HTERT RPE-1 (cell line): Measurements from ENCODE around the gene ZNF117.
"Not testable (repeated sequence)": the region's sequence is repeated elsewhere in the genome, so short reads cannot be mapped to it uniquely, and the experiment has no call there.

Experiments used
- in situ Hi-C: fragments of 300-500 bp; cut with MboI; formaldehyde crosslinking; loops from 4 replicates; pipeline ENCODE4 v1.14.3; 2020; ENCODE audit warnings: low sequenced_read_pairs

Gene ZNF117

DNA sequence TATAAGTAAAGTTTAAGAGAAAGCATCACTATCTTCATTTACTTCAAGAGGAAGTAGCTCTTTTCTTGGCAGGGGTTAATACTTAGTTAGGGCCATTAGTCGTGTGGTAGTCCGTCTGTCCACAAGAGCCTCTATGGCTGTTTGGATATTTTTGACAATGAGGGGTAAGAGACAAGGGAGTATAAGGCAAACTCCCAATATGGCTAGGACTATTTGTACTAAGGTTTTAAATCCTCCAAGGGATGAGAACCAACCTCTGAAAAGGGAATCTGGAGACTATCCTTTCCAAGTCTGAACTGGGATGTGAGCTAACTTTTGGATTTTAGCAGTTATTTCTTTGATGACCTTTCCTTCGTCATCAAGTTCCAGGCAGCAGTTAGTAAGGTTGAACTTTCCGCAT, at the start of gene ZNF117:
ZNF117 (minus strand) TSS at position 101 of the 400 bp plus-strand sequence.
- in situ Hi-C loops = no loop called here

DNA sequence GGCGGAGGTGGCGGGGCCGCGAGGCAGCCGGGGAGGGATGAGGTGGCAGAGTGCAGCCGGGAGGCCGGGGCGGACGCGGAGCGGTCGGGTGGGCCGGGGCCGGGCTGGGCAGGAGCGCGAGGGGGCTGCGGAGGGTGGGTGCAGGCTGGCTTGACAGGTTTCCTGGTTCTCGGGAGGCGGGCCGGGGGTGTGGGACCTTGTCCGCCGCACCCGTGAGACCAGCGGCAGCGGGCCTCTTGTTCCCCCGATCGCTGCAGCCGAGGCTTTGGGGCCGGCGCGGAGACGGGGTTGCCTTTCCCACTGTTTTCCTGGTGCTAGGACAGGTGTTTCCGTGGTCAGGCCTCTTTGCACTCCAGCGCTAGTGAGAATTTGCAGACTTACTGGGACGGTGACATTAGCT, 47.9 kb upstream of the ZNF117 start:
- in situ Hi-C loops = not testable (repeated sequence)

DNA sequence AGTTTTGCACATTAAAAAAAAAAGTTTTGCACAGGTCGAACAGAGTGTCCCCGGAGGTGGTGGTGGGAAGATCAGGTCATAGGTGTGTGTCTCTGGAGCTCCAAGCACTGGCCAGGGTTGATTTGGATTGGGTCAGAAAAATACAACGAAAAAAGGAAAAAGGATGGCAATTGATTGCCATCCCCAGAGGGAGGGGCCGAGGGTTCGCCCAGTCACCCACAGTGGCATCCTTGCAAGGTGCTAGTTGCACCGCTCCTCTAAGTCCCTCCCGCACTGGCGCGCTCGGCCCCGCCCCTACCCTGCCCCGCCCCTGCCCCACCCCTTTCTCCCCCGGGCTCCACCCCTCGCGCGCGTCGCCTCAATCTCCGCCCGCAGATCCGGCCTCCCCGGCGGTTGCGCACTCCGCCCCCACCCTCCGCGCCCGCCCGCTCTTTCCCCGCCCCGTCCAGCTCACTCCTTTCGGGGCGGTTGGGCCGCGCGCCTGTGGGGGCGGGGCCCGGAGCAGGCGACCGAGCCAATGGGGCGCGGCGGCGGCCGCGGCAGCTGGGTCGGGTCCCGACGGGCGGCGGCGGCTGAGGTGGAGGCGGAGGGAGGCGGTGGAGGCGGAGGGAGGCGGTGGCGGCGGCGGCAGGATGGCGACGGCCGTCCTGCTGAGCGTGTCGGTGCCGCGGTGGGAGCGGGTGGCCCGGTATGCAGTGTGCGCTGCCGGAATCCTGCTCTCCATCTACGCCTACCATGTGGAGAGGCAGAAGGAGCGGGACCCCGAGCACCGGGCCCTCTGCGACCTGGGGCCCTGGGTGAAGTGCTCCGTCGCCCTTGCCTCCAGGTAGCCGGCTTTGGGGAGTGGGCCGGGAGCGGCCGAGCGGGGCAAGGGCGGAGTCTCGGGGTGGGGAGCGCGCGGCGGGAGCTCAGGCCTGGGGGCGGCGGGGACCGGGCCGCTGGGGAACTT, 47.2 kb upstream of the ZNF117 start:
- in situ Hi-C loops = no loop called here

DNA sequence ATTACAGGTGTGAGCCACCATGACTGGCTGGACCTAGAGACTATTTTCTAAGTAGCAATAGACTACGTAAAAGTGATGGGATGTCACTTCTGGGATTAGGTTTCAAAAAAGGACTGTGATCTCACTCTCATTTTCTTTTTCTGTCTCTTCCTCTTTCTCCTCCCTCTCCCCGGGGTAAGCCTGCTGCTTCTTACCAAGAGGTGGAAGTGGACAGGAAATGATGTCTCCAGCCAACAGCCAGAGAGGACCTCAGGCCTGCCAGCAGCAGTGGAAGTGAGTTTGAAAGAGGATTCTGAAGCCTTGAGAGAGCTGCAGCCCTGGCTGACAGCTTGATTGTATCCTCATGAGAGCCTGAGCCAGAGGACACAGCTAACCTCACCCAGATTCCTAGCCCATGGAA, 45.7 kb upstream of the ZNF117 start:
- in situ Hi-C loops = not testable (repeated sequence)

DNA sequence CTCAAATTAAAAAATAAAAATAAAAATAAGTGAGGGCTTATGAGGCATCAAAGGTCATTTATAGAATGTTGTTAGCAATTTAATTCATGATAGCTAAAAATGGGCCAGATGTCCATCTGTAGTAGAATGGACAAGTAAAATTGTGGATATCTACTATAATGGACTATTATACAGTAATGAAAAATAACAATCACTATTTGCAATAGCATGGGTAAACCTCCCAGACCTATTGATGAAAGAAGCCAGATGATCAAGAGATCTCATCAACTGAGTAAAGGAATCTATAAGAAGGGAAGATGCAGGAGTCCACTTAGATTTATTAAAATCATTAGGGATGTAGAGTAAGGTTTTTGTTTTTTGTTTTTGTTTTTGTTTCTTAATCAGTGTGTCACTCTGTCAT, 44.6 kb upstream of the ZNF117 start:
- in situ Hi-C loops = not testable (repeated sequence)

DNA sequence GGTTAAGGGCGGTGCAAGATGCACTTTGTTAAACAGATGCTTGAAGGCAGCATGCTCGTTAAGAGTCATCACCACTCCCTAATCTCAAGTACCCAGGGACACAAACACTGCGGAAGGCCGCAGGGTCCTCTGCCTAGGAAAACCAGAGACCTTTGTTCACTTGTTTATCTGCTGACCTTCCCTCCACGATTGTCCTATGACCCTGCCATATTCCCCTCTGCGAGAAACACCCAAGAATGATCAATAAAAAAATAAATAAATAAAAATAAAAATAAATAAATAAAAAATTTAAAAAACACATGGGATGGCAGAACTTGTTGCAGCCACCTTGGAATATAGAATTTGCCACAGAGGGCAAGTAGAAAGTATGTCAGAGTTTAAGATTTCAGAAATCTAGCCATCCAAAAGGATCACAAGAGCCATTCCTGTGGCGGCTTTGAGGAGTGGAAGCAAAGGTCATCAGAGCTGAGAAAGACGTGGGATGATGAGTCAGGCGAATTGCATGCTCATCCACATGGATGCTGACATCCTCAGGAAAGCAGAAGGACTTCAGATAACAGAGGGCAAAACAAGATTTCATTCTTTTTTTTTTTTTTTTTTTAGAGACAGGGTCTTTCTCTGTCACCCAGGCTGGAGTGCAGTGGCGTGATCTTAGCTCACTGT, 43.4 kb upstream of the ZNF117 start:
- in situ Hi-C loops = not testable (repeated sequence)

DNA sequence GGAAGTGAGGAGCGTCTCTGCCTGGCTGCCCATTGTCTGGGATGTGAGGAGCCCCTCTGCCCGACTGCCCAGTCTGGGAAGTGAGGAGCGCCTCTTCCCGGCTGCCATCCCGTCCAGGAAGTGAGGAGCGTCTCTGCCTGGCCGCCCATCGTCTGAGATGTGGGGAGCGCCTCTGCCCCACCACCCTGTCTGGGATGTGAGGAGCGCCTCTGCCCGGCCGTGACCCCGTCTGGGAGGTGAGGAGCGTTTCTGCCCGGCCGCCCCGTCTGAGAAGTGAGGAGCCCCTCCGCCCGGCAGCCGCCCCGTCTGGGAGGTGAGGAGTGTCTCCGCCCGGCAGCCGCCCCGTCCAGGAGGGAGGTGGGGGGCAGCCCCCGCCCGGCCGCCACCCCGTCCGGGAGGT, 42.6 kb upstream of the ZNF117 start:
- in situ Hi-C loops = not testable (repeated sequence)

DNA sequence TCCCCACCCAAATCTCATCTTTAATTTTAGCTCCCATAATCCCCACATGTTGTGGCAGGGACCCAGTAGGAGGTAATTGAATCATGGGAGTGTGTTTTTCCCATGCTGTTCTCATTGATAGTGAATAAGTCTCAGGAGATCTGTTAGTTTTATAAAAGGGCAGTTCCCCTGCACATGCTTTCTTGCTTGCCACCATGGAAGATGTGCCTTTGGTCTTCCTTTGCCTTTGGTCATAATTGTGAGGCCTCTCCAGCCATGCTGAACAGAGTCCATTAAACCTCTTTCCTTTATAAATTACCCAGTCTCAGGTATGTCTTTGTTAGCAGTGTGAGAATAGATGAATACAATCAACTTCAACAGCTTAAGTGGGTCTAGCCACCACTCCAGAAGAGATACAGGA, 34.2 kb upstream of the ZNF117 start:
- in situ Hi-C loops = not testable (repeated sequence)

DNA sequence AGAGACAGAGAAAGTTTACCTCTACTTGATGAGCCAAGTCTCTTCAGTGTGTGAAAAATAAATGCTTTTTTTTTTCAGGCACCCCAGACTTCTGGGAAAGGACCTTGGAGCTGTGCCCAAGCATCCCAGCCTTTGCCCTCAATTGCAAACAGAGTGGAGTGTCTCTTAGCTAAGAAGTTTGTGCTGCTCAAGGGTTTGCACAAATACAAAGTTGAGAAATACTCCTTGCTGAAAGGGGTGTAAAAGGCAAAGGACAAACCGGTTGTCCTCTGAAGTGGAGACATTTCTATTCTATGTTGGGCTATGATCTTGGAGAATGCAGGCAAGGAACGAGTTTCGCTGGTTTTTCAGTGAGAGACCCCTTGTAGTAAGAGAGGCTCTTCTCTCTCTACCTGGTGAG, 30.1 kb upstream of the ZNF117 start:
- in situ Hi-C loops = not testable (repeated sequence)

DNA sequence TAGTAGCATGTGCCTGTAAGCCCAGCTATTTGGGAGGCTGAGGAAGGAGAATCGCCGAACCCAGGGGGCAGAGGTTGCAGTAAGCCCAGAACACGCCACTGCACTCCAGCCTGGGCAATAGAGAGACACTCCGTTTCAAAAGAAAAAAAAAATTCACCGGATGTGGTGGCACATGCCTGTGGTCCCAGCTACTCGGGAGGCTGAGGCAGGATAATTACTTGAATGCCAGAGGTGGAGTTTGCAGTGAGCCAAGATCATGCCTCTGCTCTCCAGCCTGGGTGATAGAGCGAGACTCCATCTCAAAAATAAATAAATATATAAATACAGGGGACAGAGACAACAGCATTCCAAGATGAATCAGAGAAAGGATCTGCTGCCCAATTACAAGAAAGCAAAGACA, 19.0 kb upstream of the ZNF117 start:
- in situ Hi-C loops = not testable (repeated sequence)

DNA sequence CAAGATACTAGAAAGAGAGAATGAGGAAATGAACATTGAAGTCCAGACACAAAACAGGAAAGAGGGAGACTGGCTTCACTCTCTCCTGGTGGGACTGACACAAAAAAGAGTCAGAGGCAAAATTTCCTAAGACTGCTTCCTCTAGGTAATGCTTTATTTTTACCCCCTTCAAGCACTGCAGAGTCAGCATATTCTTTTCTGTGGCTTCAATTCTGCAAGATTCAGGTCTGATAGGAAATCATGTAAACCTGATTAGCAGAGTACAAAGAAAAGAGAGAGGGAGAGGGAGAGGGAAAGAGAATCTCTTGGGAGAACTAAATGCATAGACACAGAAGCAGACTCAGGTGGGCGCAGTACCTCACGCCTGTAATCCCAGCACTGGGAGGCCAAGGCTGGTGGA, 18.6 kb upstream of the ZNF117 start:
- in situ Hi-C loops = not testable (repeated sequence)

DNA sequence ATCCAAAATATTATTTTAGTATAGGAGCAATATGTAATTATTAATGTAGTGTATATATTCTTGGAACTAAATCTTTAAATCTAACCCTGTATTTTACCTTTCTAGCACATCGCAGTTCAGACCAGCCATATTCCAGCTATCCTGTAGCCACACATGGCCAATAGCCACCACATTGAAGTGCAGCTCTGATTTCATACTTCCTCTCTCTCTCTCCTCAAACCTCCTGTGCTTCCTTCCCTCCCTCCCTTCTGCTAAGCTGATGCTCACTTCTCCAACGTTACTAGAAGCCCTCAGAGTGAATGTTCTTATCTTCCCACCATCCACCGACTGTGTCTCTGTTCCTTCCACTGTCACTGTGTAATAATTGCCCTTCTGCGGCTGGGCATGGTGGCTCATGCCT, 16.2 kb upstream of the ZNF117 start:
- in situ Hi-C loops = not testable (repeated sequence)

DNA sequence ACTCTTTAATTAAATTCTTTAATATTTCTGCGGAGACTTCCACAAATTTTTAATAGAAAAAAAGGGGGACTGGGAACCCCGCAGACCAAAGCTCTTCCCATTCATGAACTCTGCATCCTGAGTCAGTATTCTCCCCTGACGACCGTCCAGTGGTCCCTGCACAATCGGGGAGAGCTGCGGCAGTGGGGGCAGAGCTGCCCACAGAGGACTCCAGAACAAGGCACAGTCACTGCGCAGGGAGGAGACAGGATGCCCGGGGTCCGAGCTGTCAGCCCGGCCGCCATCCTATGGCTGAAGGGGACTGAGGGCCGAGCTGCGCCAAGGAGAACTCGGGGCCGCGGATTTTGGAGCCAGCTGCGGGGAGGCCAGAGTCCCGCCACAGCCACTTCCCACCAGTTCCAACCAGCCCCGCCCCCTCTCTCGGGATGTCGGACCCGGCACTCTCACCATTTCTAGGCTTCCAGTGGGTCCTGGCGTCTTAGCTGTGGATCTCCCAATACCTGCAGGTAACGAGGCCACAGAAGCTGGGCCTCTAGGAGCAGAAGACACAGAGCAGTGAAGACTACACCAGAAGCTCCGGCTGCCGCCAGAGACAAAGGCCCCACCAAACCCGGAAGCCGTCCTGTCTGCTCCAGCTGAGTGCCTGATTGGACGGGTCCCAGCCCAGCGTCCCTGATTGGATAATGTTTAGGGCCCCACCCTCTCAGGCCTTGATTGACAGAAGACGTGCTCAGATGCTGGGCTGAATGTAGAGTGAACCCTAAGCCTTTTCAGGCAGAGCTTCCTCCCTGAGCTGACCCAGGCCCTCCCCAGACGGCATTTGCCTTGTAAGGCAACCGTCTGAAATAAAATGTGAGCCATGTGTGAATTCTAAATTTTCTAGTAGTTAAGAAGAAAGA, 15.5 kb upstream of the ZNF117 start, which contains the start of gene ERV3-1:
ERV3-1 (minus strand) TSS at position 594 of the 899 bp plus-strand sequence. CDS start 13,661 bp downstream, outside the sequence.
- in situ Hi-C loops = no loop called here

DNA sequence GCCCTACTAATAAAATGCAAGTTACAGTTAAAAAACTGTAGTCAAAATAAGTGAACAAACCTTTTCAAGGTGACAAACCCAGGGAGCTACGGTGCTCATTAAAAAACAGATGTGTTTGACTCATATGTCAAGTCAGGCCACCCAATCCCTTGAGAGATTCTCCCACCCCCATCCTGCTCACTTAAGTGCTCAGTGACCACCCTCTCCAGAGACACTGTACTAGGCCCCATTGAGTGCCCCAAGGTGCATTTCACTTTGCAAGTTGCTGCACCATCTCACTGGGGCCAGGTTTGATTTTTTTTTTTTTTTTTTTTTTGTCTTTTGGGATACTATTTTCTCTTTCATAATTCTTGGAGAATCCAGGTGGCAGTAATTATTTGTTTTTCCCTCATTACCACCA, 13.7 kb upstream of the ZNF117 start:
- in situ Hi-C loops = no loop called here

DNA sequence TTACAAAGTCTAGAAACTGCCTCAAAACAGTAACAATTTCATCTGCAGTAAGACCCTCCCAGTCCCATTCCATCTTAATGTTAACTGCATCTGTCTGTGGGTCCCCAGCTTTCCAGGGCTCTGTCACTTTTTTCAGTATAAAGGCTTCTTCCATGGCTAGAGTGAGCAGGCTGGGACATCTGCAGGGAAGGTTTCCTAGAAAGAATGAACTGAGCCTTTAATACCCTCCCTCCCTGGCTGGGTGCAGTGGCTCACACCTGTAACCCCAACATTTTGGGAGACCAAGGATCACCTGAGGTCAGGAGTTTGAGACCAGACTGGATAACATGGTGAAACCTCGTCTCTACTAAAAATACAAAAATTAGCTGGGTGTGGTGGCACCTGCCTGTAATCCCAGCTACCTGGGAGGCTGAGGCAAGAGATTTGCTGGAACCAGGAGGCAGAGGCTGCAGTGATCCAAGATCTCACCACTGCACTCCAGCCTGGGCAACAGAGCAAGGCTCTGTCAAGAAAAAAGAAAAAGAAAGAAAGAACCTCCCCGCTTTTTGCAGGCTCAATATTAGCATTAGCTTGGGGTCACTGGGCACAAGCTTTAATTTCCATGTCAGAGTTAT, 12.2 kb upstream of the ZNF117 start:
- in situ Hi-C loops = no loop called here

DNA sequence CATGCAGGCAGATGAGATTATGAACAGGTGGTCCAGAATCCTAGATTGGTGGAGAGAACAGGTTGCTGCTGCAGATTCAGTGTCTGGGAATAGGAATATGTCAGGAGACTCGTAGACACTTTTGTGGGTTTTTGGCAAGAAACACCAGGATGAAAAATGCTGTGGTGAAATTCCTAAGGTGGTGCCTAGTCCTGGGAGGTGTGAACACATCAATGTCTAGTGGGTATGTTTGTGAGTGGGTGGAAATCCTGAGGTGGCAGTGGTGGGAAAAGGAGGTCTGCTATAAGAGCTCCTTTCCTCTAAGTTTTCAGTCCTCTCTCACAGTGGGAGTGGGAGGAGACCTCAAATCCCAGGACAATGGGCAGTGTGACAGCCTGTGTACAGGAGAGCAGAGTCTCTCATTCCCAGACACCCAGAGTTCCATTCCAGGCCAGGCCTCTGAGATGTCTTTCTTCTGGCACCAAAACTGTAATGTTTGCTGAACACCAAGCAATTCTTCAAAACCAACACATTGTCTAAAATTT, 10.5 kb upstream of the ZNF117 start:
- in situ Hi-C loops = no loop called here

DNA sequence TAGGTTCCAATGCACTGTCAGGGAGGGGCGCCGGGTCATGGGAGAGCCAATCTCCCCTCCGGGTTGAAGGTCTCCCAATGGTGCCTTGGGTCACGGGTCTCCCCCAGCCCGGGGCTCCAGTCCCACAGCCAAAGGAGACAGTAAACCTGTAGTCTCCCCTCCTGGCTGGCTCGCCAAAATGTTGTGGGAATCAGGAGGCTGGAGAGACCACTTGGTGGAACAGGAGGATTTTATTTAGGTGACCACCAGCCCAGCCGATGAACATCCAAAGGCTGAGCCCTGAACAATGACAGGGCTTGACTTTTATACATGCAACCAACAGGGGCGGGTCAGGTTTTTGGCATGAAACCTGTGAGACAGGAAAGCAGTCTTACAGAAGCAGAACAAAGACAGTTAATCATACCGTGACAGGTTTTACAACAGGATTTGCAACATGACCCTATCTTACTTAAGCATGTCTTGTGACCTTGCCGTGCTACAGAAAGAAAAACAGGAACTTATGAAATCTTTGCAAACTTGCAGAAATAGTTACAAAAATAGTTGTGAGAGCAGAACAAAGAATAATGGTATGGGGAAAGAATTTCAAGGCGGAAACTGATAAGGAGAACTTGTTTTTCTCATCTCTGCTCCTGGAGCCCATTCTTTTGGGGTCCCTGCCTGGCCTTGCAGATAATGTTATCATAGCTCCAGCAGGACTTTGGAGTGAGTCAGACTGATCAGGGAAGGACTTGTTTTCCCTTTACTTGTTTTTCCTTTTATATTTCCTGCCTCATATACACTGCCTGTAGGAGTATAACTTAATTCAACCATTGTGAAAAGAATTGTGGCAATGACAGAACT, 8.5 kb upstream of the ZNF117 start:
- in situ Hi-C loops = no loop called here

DNA sequence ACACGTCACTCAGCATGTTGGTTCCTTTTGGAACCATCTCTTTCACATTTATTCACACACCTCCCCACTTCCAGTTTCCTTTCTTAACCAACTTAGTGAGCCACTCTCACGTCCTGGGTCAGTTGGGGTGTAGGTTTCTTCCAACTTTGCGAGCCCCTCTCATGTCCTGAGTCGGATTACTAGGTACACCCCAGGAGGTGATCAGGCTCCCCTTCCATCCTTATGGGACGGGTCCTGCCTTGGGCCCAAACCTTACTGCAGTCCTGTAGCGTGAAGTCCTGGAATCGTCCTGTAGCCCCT, 8.0 kb upstream of the ZNF117 start:
- in situ Hi-C loops = no loop called here

DNA sequence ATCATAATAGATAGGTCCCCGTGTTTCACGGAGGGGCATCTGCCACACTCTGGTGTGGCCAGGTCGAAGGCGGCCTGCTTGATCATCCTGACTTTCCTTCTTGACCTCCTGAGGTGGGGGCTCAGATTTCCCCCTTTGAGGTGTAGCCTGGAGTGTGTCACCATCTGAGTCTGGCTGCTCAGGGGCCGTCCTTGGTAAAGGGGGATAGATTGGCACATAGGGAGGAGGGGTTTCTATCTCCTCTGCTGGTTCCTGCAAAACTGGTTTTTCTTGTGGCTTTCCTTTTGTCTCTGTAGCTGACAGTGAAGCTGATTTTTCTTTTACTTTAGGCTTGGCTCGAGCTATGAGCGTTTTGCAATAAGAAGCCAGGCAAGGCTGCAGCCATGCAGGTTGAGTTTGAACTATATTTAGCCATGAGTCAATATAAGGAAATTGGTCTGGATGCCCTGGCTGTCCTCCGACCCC, 7.1 kb upstream of the ZNF117 start:
- in situ Hi-C loops = no loop called here
